K562 (cell line): Measurements from ENCODE around the gene RASL10B. TPM values are rescaled to one million over a fixed set of nuclear protein-coding genes. Genes with fewer than 3 reads are reported as not detected.

ENCODE experiments used
- ATAC-seq: fragments of 200-7000 bp; cut with Tn5 transposase; 3 replicates; pipeline ENCODE4 v1.9.1; 2020; ENCODE audit warnings: moderate library complexity
- BruUV-seq: library from RNA; stranded (reverse); fragments of 400-500 nt; replicated peaks from 2 replicates; lab custom pipeline; 2021; lab: Mats Ljungman, UMichigan
- CTCF ChIA-PET: fragments of 300-600 bp; formaldehyde crosslinking; extraction: SDS; loops from one replicate; lab custom pipeline; 2021; ENCODE audit warnings: low intra/inter-chr PET ratio; lab: Yijun Ruan, JAX
- POLR2A ChIA-PET: fragments of 300-600, 350-650 bp; sonication (Branson Sonifier 250); formaldehyde crosslinking; extraction: SDS; loops from one replicate; lab custom pipeline; 2021; ENCODE audit warnings: antibody characterized with exemption, inconsistent platforms; lab: Yijun Ruan, JAX
- DNase-seq, 4 experiments: peaks; one replicate each; pipeline versions ENCODE4 v3.0.0 to v3.0.0-alpha.2; 2011 to 2018; ENCODE audit warnings: low spot score in 3 of 4, mixed read lengths in 3 of 4; ENCODE audit errors: extremely low read depth in 1 of 4
- FAIRE-seq: peaks from 2 replicates; lab custom pipeline; 2011; peaks lifted over from hg19 to GRCh38; lab: Jason Lieb, UNC
- H2AFZ ChIP-seq: 2 replicates; pipeline ENCODE4 v1.6.0; 2011; ENCODE audit warnings: low read depth, low read length, control low read depth, inconsistent platforms
- H3K27ac ChIP-seq: fragments of 200-600 bp; 3 replicates; pipeline ENCODE4 v1.8.0; 2011; ENCODE audit warnings: low read depth, mild to moderate bottlenecking, control low read depth, inconsistent platforms, low read length, moderate library complexity, mixed read lengths; ENCODE audit errors: extremely low read depth
- H3K27me3 ChIP-seq, 2 experiments: fragments of 300-600 bp in 1 of 2; 2 replicates in 1 of 2; 3 replicates in 1 of 2; pipeline versions ENCODE4 v1.6.0 to v1.8.0; 2011; ENCODE audit warnings: inconsistent platforms in 2 of 2, low read length in 2 of 2, mild to moderate bottlenecking in 1 of 2, mixed read lengths in 1 of 2, moderate library complexity in 1 of 2; ENCODE audit not compliant: control insufficient read depth in 2 of 2, insufficient read depth in 2 of 2
- H3K36me3 ChIP-seq: fragments of 300-600 bp; 3 replicates; pipeline ENCODE4 v1.8.0; 2011; ENCODE audit warnings: mild to moderate bottlenecking, low read length, inconsistent platforms; ENCODE audit not compliant: control insufficient read depth, insufficient read depth
- H3K4me1 ChIP-seq, 2 experiments: fragments of 200-600 bp in 1 of 2; replicated peaks in 1 of 2; 2 replicates in 1 of 2; 3 replicates in 1 of 2; pipeline versions ENCODE4 v1.5.1 to v1.8.0; 2011; ENCODE audit warnings: inconsistent platforms in 2 of 2, low read length in 2 of 2, mild to moderate bottlenecking in 1 of 2, mixed read lengths in 1 of 2, moderate library complexity in 1 of 2; ENCODE audit not compliant: control insufficient read depth in 2 of 2, insufficient read depth in 2 of 2
- H3K4me2 ChIP-seq: 2 replicates; pipeline ENCODE4 v1.6.1; 2011; ENCODE audit warnings: low read length, control low read depth, inconsistent platforms, mixed read lengths; ENCODE audit not compliant: insufficient read depth
- H3K4me3 ChIP-seq: fragments of 200-600 bp; sonication (generic), shearing (Covaris generic); 2 replicates; pipeline ENCODE4 v1.5.1; 2016; ENCODE audit warnings: control low read depth, inconsistent platforms
- H3K79me2 ChIP-seq: fragments of 200-600 bp; 3 replicates; pipeline ENCODE4 v1.8.0; 2011; ENCODE audit warnings: low read length, inconsistent platforms; ENCODE audit not compliant: control insufficient read depth, insufficient read depth
- H3K9ac ChIP-seq, 2 experiments: 2 replicates each; pipeline versions ENCODE4 v1.6.0 to v1.6.1; 2011; ENCODE audit warnings: low read depth in 2 of 2, low read length in 2 of 2, control low read depth in 1 of 2, inconsistent platforms in 1 of 2, mild to moderate bottlenecking in 1 of 2, mixed read lengths in 1 of 2; ENCODE audit not compliant: insufficient read depth in 1 of 2
- H3K9me1 ChIP-seq: one replicate; pipeline ENCODE4 v1.6.0; 2011; ENCODE audit warnings: inconsistent platforms, mild to moderate bottlenecking, low read length, moderate library complexity; ENCODE audit not compliant: control insufficient read depth, insufficient read depth
- H3K9me3 ChIP-seq: replicated peaks from 2 replicates; pipeline ENCODE4 v1.5.1; 2011; ENCODE audit warnings: low read depth, low read length, inconsistent platforms; ENCODE audit not compliant: control insufficient read depth, insufficient read depth
- H4K20me1 ChIP-seq: replicated peaks from 2 replicates; pipeline ENCODE4 v1.6.1; 2011; ENCODE audit warnings: low read length, inconsistent platforms, mixed read lengths; ENCODE audit not compliant: control insufficient read depth, insufficient read depth
- ARHGAP35 ChIP-seq: fragments of 450-650 bp; IDR thresholded peaks from 2 replicates; pipeline ENCODE4 v1.6.1; 2018; ENCODE audit not compliant: partially characterized antibody
- BDP1 ChIP-seq: IDR thresholded peaks from 3 replicates; pipeline ENCODE4 v1.6.1; 2011; ENCODE audit not compliant: insufficient read length, insufficient read depth
- BRCA1 ChIP-seq, 2 experiments: fragments of 450-650 bp in 1 of 2; sonication (generic) in 1 of 2; formaldehyde crosslinking in 1 of 2; IDR thresholded peaks; 2 replicates each; pipeline versions ENCODE4 v1.5.0 to v1.6.1; 2017 to 2020; ENCODE audit warnings: mild to moderate bottlenecking in 1 of 2, missing genetic modification reagents in 1 of 2
- CHD4 ChIP-seq: fragments of 200-600 bp; sonication (generic); IDR thresholded peaks from 3 replicates; pipeline ENCODE4 v1.6.1; 2012; ENCODE audit warnings: low read depth, mild to moderate bottlenecking, mixed read lengths, low read length, inconsistent platforms; ENCODE audit not compliant: insufficient read depth, insufficient replicate concordance, poor library complexity, severe bottlenecking
- KDM2B ChIP-seq: fragments of 250-450 bp; sonication (Bioruptor Pico); IDR thresholded peaks from 2 replicates; pipeline ENCODE4 v1.8.0; 2021; ENCODE audit warnings: mild to moderate bottlenecking, moderate library complexity
- MECOM ChIP-seq: fragments of 250-450 bp; sonication (Bioruptor Pico); IDR thresholded peaks from 2 replicates; pipeline ENCODE4 v1.8.0; 2022; ENCODE audit warnings: inconsistent platforms
- MTA1 ChIP-seq: fragments of 450-650 bp; IDR thresholded peaks from 2 replicates; pipeline ENCODE4 v1.6.1; 2017; ENCODE audit warnings: borderline replicate concordance
- POLR2H ChIP-seq: IDR thresholded peaks from 2 replicates; pipeline ENCODE4 v1.6.1; 2016; ENCODE audit warnings: missing genetic modification characterization, low read depth, mild to moderate bottlenecking, control low read depth, missing compliant biosample characterization, moderate library complexity
- RAD21 ChIP-seq, 2 experiments: fragments of 250-450 bp in 1 of 2; fragments of 450-650 bp in 1 of 2; sonication (Bioruptor Pico) in 1 of 2; formaldehyde crosslinking in 1 of 2; IDR thresholded peaks in 1 of 2; conservative IDR thresholded peaks in 1 of 2; 2 replicates each; pipeline versions ENCODE4 v1.4.0 to v1.8.0; 2020 to 2022; ENCODE audit warnings: mild to moderate bottlenecking in 2 of 2, moderate library complexity in 1 of 2
- XRCC3 ChIP-seq: fragments of 450-650 bp; IDR thresholded peaks from 2 replicates; pipeline ENCODE4 v1.6.1; 2017; ENCODE audit warnings: mild to moderate bottlenecking, moderate library complexity
- ZSCAN32 ChIP-seq: fragments of 450-650 bp; formaldehyde crosslinking; IDR thresholded peaks from 2 replicates; pipeline ENCODE4 v1.4.0; 2020; ENCODE audit warnings: mild to moderate bottlenecking, moderate library complexity
- WGBS: fragments of 100-300 bp; shearing (Covaris generic); methylation state at CpG from one replicate; pipeline ENCODE4 v1.1.6; 2016; ENCODE audit warnings: low coverage, mixed read lengths; ENCODE audit not compliant: insufficient coverage; ENCODE audit errors: missing lambda C conversion rate; 5-methylcytosine and 5-hydroxymethylcytosine counted together
- in situ Hi-C: fragments of 300-500 bp; cut with MboI; formaldehyde crosslinking; loops from 4 replicates; pipeline ENCODE4 v1.15.0; 2018; ENCODE audit warnings: inconsistent platforms, mixed read lengths
- intact Hi-C: fragments of 100-400 bp; cut with micrococcal nuclease; formaldehyde crosslinking; loops from 2 replicates; pipeline ENCODE4 v1.14.2; 2022
- polyA plus RNA-seq, 8 experiments: library from polyadenylated mRNA; depleted of rRNA in 4 of 8; stranded (reverse) in 5 of 8; unstranded in 3 of 8; fragments of >200 nt; fragmentation: Nextera tagmentation in 2 of 8; fragmentation: Illumina TruSeq in 1 of 8; extraction: Ambion mirVana in 2 of 8; extraction: Trizol in 1 of 8; gene quantifications; 2 replicates each; pipeline versions ENCODE4 v1.2.1 to v1.2.3, GENCODE V29; 2011 to 2014; ENCODE audit warnings: inconsistent platforms in 1 of 8, missing spikeins in 1 of 8
- total RNA-seq, 7 experiments: library from RNA; depleted of rRNA in 6 of 7; stranded (reverse); fragments of >200 nt in 6 of 7; fragmentation: Illumina TruSeq in 2 of 7; extraction: Trizol in 2 of 7; gene quantifications; 2 replicates each; pipeline versions ENCODE4 v1.2.1 to v1.2.3, GENCODE V29; 2011 to 2021; ENCODE audit warnings: low replicate concordance in 1 of 7
- TF ChIP-seq, protein P1 (sequence below): fragments of 150-350 bp; conservative IDR thresholded peaks from 2 replicates; pipeline ENCODE4 v1.6.1; 2014; ENCODE audit warnings: low read length
- TF ChIP-seq, protein P2 (sequence below): conservative IDR thresholded peaks from 2 replicates; pipeline ENCODE4 v1.6.1; 2011; ENCODE audit warnings: low read depth, mild to moderate bottlenecking, low read length; ENCODE audit not compliant: control insufficient read depth
- TF ChIP-seq, protein P3 (sequence below): fragments of 450-650 bp; IDR thresholded peaks from 2 replicates; pipeline ENCODE4 v1.6.1; 2014; ENCODE audit warnings: low read depth, mild to moderate bottlenecking, moderate library complexity, borderline replicate concordance
- TF ChIP-seq, protein P4 (sequence below): sonication (generic); formaldehyde crosslinking; IDR thresholded peaks from 2 replicates; pipeline ENCODE4 v1.8.1; 2022; ENCODE audit warnings: missing genetic modification reagents

The RASL10B gene
- total and polyA plus RNA-seq, 9 of the 15 experiments (the other 6 are each of a cell fraction or from before 2014, with no cell fraction given), result 0.04 to 0.31 (median 0.14) TPM; not detected in 2

GRCh38 chr17:35790841-35791240, 59.4 kb downstream of the RASL10B start:
- Histone ChIP-seq H3K4me2 (no peak overlapping the region), H3K9me1 (no peaks in the 10 kb centered on the region), H3K79me2 (no peaks in the 10 kb centered on the region), H3K4me1 (peaks cover 0 to 14% of the 10 kb centered on the region in 2 experiments; a peak in 4 of 5 replicates), H4K20me1 (no peaks in the 10 kb centered on the region; the same call in 1 of the 2 replicates), H3K4me3 (no peak overlapping the region), H3K9me3 (no peaks in the 10 kb centered on the region), H3K27ac (no peak overlapping the region), H3K27me3 (peaks cover 50 to 55% of the 10 kb centered on the region in 2 experiments), H3K9ac (no peak overlapping the region), H2AFZ (no peak overlapping the region), H3K36me3 (no peaks in the 10 kb centered on the region)
- intact Hi-C loops, result no loop called here
- ChIA-PET POLR2A (interaction anchor here (1.9 kb wide), 1 partner anchor 10 kb away, joined by 5 read pairs; no protein-coding TSS in a partner anchor), CTCF (no interaction called here)
- BruUV-seq, result no TSS peak
- no peak for ATAC-seq
- no peak for FAIRE-seq
- in situ Hi-C loops, result no loop called here
- 5% methylated on average over 3 of the region's 3 CpGs for WGBS
- no peak for DNase-seq
- no peak for TF ChIP-seq POLR2H
- TF ChIP-seq, protein P1, sequence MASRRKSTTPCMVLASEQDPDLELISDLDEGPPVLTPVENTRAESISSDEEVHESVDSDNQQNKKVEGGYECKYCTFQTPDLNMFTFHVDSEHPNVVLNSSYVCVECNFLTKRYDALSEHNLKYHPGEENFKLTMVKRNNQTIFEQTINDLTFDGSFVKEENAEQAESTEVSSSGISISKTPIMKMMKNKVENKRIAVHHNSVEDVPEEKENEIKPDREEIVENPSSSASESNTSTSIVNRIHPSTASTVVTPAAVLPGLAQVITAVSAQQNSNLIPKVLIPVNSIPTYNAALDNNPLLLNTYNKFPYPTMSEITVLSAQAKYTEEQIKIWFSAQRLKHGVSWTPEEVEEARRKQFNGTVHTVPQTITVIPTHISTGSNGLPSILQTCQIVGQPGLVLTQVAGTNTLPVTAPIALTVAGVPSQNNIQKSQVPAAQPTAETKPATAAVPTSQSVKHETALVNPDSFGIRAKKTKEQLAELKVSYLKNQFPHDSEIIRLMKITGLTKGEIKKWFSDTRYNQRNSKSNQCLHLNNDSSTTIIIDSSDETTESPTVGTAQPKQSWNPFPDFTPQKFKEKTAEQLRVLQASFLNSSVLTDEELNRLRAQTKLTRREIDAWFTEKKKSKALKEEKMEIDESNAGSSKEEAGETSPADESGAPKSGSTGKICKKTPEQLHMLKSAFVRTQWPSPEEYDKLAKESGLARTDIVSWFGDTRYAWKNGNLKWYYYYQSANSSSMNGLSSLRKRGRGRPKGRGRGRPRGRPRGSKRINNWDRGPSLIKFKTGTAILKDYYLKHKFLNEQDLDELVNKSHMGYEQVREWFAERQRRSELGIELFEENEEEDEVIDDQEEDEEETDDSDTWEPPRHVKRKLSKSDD, result no peak
- TF ChIP-seq BDP1, result no peak
- TF ChIP-seq, protein P2, sequence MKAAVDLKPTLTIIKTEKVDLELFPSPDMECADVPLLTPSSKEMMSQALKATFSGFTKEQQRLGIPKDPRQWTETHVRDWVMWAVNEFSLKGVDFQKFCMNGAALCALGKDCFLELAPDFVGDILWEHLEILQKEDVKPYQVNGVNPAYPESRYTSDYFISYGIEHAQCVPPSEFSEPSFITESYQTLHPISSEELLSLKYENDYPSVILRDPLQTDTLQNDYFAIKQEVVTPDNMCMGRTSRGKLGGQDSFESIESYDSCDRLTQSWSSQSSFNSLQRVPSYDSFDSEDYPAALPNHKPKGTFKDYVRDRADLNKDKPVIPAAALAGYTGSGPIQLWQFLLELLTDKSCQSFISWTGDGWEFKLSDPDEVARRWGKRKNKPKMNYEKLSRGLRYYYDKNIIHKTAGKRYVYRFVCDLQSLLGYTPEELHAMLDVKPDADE, result no peak
- no peak for TF ChIP-seq BRCA1 (IDR thresholded peaks at IDR 0.05)
- TF ChIP-seq BRCA1 (CRISPR knock-in tag; IDR thresholded peaks at IDR 0.05), result no peak
- TF ChIP-seq CHD4, result no peak
- TF ChIP-seq ZSCAN32, result no peak
- no peak for TF ChIP-seq ARHGAP35
- no peak for TF ChIP-seq XRCC3
- TF ChIP-seq, protein P3, sequence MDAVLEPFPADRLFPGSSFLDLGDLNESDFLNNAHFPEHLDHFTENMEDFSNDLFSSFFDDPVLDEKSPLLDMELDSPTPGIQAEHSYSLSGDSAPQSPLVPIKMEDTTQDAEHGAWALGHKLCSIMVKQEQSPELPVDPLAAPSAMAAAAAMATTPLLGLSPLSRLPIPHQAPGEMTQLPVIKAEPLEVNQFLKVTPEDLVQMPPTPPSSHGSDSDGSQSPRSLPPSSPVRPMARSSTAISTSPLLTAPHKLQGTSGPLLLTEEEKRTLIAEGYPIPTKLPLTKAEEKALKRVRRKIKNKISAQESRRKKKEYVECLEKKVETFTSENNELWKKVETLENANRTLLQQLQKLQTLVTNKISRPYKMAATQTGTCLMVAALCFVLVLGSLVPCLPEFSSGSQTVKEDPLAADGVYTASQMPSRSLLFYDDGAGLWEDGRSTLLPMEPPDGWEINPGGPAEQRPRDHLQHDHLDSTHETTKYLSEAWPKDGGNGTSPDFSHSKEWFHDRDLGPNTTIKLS, result no peak
- TF ChIP-seq, protein P4, sequence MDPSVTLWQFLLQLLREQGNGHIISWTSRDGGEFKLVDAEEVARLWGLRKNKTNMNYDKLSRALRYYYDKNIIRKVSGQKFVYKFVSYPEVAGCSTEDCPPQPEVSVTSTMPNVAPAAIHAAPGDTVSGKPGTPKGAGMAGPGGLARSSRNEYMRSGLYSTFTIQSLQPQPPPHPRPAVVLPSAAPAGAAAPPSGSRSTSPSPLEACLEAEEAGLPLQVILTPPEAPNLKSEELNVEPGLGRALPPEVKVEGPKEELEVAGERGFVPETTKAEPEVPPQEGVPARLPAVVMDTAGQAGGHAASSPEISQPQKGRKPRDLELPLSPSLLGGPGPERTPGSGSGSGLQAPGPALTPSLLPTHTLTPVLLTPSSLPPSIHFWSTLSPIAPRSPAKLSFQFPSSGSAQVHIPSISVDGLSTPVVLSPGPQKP (CRISPR knock-in tag), result no peak
- TF ChIP-seq RAD21 (CRISPR knock-in tag; conservative IDR thresholded peaks at IDR 0.05 in 1 of 2, IDR thresholded peaks at IDR 0.05 in 1 of 2), result no peak
- no peak for TF ChIP-seq MECOM (CRISPR knock-in tag)
- TF ChIP-seq KDM2B (CRISPR knock-in tag), result no peak
- TF ChIP-seq MTA1, result no peak
